Right atrium auricular region (tissue), 2 donors: ENCODE data around the gene DLGAP1. TPM values are rescaled to one million over a fixed set of nuclear protein-coding genes. Genes with fewer than 3 reads are reported as not detected.

Experiments
- DNase-seq: peaks from one replicate; pipeline ENCODE4 v3.0.0-alpha.2; 2019; ENCODE audit warnings: low spot score
- H3K27ac ChIP-seq, 2 donors: fragments of 200-600 bp; sonication (generic); 1 replicate in 1 of 2; 2 replicates in 1 of 2; pipeline ENCODE4 v1.5.1; 2016 to 2019
- H3K27me3 ChIP-seq, 2 donors: fragments of 200-600 bp; sonication (generic); one replicate each; pipeline versions ENCODE4 v1.5.1 to v1.6.0; 2017 to 2019
- H3K36me3 ChIP-seq: fragments of 200-600 bp; sonication (generic); one replicate; pipeline ENCODE4 v1.5.1; 2016
- H3K4me1 ChIP-seq, 2 donors: fragments of 200-600 bp; sonication (generic); one replicate each; pipeline versions ENCODE4 v1.5.1 to v1.6.0; 2017 to 2019
- H3K4me3 ChIP-seq, 2 donors: fragments of 200-600 bp; sonication (generic); 1 replicate in 1 of 2; 2 replicates in 1 of 2; pipeline ENCODE4 v1.5.1; 2017 to 2019; ENCODE audit warnings: mild to moderate bottlenecking in 1 of 2, moderate library complexity in 1 of 2
- H3K9me3 ChIP-seq, 2 donors: fragments of 200-600 bp; sonication (generic); one replicate each; pipeline ENCODE4 v1.5.1; 2019
- total RNA-seq, 2 donors: library from RNA; depleted of rRNA; stranded (reverse); fragments of >200 nt; gene quantifications; one replicate each; pipeline ENCODE4 v1.1.0, GENCODE V29; 2016
- TF ChIP-seq, protein P1 (sequence below), 2 donors: fragments of 200-600 bp; sonication (generic); IDR thresholded peaks; one replicate each; pipeline ENCODE4 v1.5.1; 2019; ENCODE audit warnings: antibody characterized with exemption in 2 of 2

Gene DLGAP1
- total RNA-seq, 2 donors from 2014 or later = 0.56 to 1.1 TPM

DNA sequence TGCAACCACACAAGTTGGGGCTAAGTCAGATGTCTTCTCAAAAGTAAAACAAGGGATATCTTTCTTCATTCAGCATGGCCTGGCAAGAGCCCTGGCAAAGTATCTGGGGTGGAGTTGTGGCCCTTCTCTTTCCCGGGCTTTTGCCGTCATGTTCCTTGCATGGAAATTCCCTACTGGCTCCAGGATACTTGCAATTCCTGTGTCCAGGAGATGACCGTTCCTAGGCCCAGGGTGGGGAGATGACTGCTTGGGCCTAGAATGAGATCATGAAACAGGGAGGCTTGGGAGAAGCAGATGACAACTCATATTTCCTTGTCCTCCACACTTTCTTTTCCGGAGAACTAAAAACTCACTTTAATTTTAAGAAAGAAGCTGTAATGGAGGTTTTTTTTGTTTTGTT is 944.2 kb downstream of the DLGAP1 start:
- TF ChIP-seq, protein P1, sequence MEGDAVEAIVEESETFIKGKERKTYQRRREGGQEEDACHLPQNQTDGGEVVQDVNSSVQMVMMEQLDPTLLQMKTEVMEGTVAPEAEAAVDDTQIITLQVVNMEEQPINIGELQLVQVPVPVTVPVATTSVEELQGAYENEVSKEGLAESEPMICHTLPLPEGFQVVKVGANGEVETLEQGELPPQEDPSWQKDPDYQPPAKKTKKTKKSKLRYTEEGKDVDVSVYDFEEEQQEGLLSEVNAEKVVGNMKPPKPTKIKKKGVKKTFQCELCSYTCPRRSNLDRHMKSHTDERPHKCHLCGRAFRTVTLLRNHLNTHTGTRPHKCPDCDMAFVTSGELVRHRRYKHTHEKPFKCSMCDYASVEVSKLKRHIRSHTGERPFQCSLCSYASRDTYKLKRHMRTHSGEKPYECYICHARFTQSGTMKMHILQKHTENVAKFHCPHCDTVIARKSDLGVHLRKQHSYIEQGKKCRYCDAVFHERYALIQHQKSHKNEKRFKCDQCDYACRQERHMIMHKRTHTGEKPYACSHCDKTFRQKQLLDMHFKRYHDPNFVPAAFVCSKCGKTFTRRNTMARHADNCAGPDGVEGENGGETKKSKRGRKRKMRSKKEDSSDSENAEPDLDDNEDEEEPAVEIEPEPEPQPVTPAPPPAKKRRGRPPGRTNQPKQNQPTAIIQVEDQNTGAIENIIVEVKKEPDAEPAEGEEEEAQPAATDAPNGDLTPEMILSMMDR (IDR thresholded peaks at IDR 0.05) = no peak

DNA sequence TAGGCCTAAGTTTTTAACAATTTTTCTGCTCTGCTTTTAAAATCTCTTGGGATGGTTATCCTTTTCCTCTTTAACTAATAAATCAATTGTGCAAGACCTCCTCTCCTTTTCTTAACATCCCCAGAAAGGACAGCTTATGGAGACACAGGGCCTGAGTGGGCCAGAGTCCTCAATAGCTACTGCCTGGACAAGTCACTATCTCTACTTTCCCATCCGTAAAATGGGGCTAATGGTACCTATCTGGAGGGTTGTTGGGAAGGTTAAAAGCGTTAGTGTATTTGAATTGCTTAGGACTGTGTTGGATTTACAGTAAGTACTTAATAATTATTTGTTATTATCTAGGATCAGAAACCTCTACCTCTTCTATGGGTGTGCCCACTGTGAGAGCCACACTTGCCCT is 945.1 kb downstream of the DLGAP1 start:
- DNase-seq = no peak
- H3K9me3 ChIP-seq = no peaks in the 10 kb centered on the region
- no peaks in the 10 kb centered on the region for H3K36me3 ChIP-seq
- TF ChIP-seq, protein P1 (IDR thresholded peaks at IDR 0.05) = no peak
- no peak overlapping the region for H3K27ac ChIP-seq
- H3K27me3 ChIP-seq = no peaks in the 10 kb centered on the region
- no peaks in the 10 kb centered on the region for H3K4me1 ChIP-seq
- H3K4me3 ChIP-seq = no peak overlapping the region

More for the DNA sequence above, 944.2 kb downstream of the DLGAP1 start:
- Histone ChIP-seq H3K27me3 (no peaks in the 10 kb centered on the region), H3K4me1 (no peaks in the 10 kb centered on the region), H3K36me3 (no peaks in the 10 kb centered on the region), H3K4me3 (no peak overlapping the region), H3K27ac (no peak overlapping the region), H3K9me3 (no peaks in the 10 kb centered on the region)
- no peak for DNase-seq

DNA sequence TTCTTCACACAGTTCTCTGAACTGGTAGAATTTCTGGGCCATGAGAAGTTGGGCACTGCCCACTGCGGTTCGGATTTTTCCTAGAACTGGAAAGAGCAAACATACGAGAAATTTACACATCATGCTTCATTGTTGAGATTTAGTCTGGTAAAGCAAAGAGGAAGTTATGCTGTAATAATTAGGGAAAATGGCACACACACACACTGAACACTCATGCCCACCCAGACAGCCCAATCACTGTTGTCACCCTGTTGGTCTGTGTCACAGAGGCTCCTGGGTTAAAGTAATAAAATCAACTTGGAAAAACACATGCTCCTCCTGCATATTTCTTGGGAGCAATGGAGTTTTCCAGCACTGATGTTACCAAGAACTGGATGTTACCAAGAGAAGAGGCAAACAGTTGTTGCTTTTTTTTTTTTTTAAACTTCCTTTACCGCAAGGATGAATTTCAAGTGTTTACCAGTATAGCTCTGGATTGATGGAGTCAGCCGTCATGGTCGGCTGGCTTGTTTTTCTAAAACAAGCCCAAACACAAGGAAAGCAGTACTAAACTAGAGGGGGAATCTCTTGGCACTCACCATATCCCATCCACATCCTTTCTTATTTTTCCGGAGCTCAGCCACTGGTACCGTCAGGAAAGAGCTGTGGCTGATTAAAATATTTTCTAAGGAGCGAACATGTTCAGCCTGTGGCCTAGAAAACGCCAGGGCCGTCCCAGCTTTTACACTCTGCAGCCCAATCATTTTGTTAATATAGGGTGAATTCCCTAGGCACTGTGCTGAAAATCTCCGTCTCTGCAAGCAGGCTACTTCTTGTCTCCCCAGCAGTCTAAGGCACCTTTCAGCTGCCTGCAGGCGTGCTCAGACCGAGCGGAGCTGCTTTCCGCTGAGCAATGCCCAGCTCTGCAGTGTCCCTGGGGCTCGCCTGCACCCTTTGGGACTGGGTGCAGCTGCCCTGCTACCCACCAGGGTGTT is 946.2 kb downstream of the DLGAP1 start:
- Histone ChIP-seq H3K4me1 (no peaks in the 10 kb centered on the region), H3K36me3 (no peaks in the 10 kb centered on the region), H3K9me3 (no peaks in the 10 kb centered on the region), H3K27ac (no peak overlapping the region), H3K4me3 (no peak overlapping the region), H3K27me3 (no peaks in the 10 kb centered on the region)
- DNase-seq = no peak
- TF ChIP-seq, protein P1 (IDR thresholded peaks at IDR 0.05) = no peak

DNA sequence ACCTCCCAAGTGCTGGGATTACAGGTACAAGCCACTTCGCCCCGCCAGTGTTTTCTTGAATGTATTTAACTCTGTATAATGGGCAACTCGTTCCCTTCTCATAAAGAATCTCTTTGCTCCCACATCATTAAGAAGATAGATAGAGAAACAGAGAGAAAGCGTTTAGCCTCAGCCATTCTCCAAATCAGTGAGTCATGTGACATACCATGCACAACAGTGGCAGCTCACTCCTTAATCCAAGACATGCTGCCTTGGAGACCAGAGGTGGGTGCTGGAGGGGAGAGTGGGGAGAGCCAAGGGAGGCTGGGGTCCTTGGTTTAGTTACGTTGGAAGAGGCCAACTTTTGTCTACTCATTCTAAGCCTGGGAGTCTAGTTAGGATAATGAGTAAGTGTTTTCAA is 950.5 kb downstream of the DLGAP1 start:
- Histone ChIP-seq H3K4me3 (no peak overlapping the region), H3K27me3 (peaks cover 0 to 7% of the 10 kb centered on the region in 2 donors), H3K36me3 (no peaks in the 10 kb centered on the region), H3K4me1 (peaks cover 0 to 4% of the 10 kb centered on the region in 2 donors), H3K9me3 (no peaks in the 10 kb centered on the region), H3K27ac (no peak overlapping the region)
- TF ChIP-seq, protein P1 (IDR thresholded peaks at IDR 0.05) = no peak
- DNase-seq = no peak

DNA sequence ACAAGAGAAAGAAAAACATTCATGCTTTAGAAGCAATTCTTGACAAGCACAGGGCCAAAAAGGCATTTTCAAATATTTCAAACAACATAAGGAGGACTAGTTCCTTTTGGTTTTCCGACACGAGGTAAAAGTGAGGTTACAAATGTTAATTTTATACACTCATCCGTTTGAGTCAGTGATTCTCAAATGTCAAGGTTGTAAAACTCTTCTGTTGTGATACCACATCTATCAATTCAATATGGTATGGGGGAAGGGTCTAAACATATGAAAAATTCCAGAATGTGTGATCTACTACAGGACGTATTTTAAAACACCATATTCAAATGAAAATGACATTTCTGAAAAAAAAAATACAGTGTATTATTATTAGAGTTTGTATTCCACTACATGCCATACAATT is 952.5 kb downstream of the DLGAP1 start:
- no peaks in the 10 kb centered on the region for H3K36me3 ChIP-seq
- peaks cover 0 to 14% of the 10 kb centered on the region in 2 donors for H3K4me1 ChIP-seq
- H3K4me3 ChIP-seq = no peak overlapping the region
- no peak for DNase-seq
- TF ChIP-seq, protein P1 (IDR thresholded peaks at IDR 0.05) = no peak
- peaks cover 0 to 7% of the 10 kb centered on the region in 2 donors for H3K27me3 ChIP-seq
- H3K27ac ChIP-seq = no peak overlapping the region
- no peaks in the 10 kb centered on the region for H3K9me3 ChIP-seq
